Measurements from ENCODE around the gene SERPINB12. TPM values are rescaled to one million over a fixed set of nuclear protein-coding genes. Genes with fewer than 3 reads are reported as not detected.

The SERPINB12 gene
- total RNA-seq, 2 experiments from 2014 or later: not detected

GRCh38 chr18:63520053-63520685, 22.0 kb upstream of the SERPINB12 start:
- no peak overlapping the region for H3K4me3 ChIP-seq (ENCODE audit: low read depth, low read length, poor library complexity, severe bottlenecking)
- CTCF ChIA-PET (ENCODE audit: unreplicated experiment): no interaction called here
- H3K79me2 ChIP-seq (ENCODE audit: insufficient read depth, low read depth, low read length): no peaks in the 10 kb centered on the region
- H3K36me3 ChIP-seq (ENCODE audit: insufficient read depth, low read length): no peaks in the 10 kb centered on the region
- no peaks in the 10 kb centered on the region for H3K4me1 ChIP-seq (ENCODE audit: insufficient read depth, low read length, poor library complexity, severe bottlenecking)
- H3K27ac ChIP-seq (ENCODE audit: low read depth, low read length, poor library complexity, severe bottlenecking): no peak overlapping the region
- no peaks in the 10 kb centered on the region for H4K20me1 ChIP-seq (ENCODE audit: insufficient read depth, low read length)
- no peak overlapping the region for H2AFZ ChIP-seq (ENCODE audit: low read length)
- no TSS peak for BruUV-seq (replicated peaks)
- H3K9me3 ChIP-seq (ENCODE audit: low read length): no peaks in the 10 kb centered on the region
- intact Hi-C loops (cut with micrococcal nuclease; ENCODE audit: unreplicated experiment): no loop called here
- TF ChIP-seq CTCF (conservative IDR thresholded peaks at IDR 0.05; ENCODE audit: low read length): no peak
- no peak for TF ChIP-seq EZH2phosphoT487 (IDR thresholded peaks at IDR 0.05; ENCODE audit: borderline replicate concordance, low read depth, low read length)
- POLR2A ChIA-PET: interaction anchor here (0.6 kb wide), 2 partner anchors 20 to 157 kb away, joined by 3 to 4 read pairs; no protein-coding TSS in a partner anchor
- no peak overlapping the region for H3K4me2 ChIP-seq (ENCODE audit: low read length)
- DNase-seq (ENCODE audit: low spot score): no peak
- H3K9me2 ChIP-seq (ENCODE audit: insufficient read depth, low read length): no peaks in the 10 kb centered on the region

- intact Hi-C loops (cut with micrococcal nuclease; ENCODE audit: unreplicated experiment): no loop called here
Measured at GRCh38 chr18:63523660-63524059, 18.5 kb upstream of the SERPINB12 start.

More at GRCh38 chr18:63523660-63524059, 18.5 kb upstream of the SERPINB12 start:
- no TSS peak for BruUV-seq (replicated peaks)
- Histone ChIP-seq H3K4me1 (ENCODE audit: insufficient read depth, low read length, poor library complexity, severe bottlenecking) (no peaks in the 10 kb centered on the region), H3K27ac (ENCODE audit: low read depth, low read length, poor library complexity, severe bottlenecking) (no peak overlapping the region), H3K36me3 (ENCODE audit: insufficient read depth, low read length) (no peaks in the 10 kb centered on the region), H3K4me2 (ENCODE audit: low read length) (no peak overlapping the region), H4K20me1 (ENCODE audit: insufficient read depth, low read length) (no peaks in the 10 kb centered on the region), H3K9me2 (ENCODE audit: insufficient read depth, low read length) (no peaks in the 10 kb centered on the region), H3K4me3 (ENCODE audit: low read depth, low read length, poor library complexity, severe bottlenecking) (no peak overlapping the region), H2AFZ (ENCODE audit: low read length) (no peak overlapping the region), H3K9me3 (ENCODE audit: low read length) (no peaks in the 10 kb centered on the region), H3K79me2 (ENCODE audit: insufficient read depth, low read depth, low read length) (no peaks in the 10 kb centered on the region)
- DNase-seq (ENCODE audit: low spot score): peak; percentile 2
- POLR2A ChIA-PET: interaction anchor here (0.7 kb wide), 1 partner anchor 22 kb away, joined by 3 read pairs; no protein-coding TSS in a partner anchor
- TF ChIP-seq EZH2phosphoT487 (IDR thresholded peaks at IDR 0.05; ENCODE audit: borderline replicate concordance, low read depth, low read length) (no peak), CTCF (conservative IDR thresholded peaks at IDR 0.05; ENCODE audit: low read length) (no peak)
- CTCF ChIA-PET (ENCODE audit: unreplicated experiment): no interaction called here

Data from OCI-LY7 (cell line).